Measurements from ENCODE around the gene STRIP2. TPM values are rescaled to one million over a fixed set of nuclear protein-coding genes. Genes with fewer than 3 reads are reported as not detected.

Gene STRIP2
- total and polyA plus RNA-seq, 2 donors (not counting 1 experiment from before 2014, with no cell fraction given) = 0.21 to 0.79 TPM

DNA sequence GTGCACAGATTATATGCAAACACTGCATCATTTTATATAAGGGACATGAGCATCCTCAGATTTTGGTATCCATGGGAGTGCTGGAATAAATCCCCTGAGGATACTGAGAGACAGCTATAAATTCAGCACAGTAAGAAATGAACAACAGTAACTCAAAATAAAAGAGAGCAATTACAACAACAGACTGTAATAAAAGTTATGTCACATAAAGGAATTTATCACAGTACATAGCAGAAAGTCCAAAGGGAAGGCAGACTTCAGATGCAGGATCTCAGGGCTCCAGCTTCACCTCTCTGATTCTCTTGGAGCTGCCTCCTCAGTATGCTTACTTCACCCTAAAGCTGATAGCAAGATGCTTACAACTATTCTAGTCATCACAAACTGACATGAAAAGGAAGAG, 43.9 kb upstream of the STRIP2 start:
- Mint-ChIP-seq H3K27ac (no peak overlapping the region), H3K27me3 (no peaks in the 10 kb centered on the region), H3K4me1 (no peaks in the 10 kb centered on the region), H3K9me3 (ENCODE audit: insufficient read depth) (no peaks in the 10 kb centered on the region), H3K4me3 (no peak overlapping the region)
- POLR2A ChIA-PET = no interaction called here
- ATAC-seq (ENCODE audit: low read depth) = no peak
- Histone ChIP-seq H3K27ac (ENCODE audit: low read length in 2 of 2) (no peak overlapping the region), H3K27me3 (replicated peaks in 1 of 4; ENCODE audit: control extremely low read depth in 1 of 4, control insufficient read depth in 3 of 4, insufficient read depth in 4 of 4, low read length in 3 of 4) (no peaks in the 10 kb centered on the region), H3K9ac (ENCODE audit: low read length) (no peak overlapping the region), H3K9me3 (ENCODE audit: control extremely low read depth in 1 of 3, control insufficient read depth in 2 of 3, insufficient read depth in 1 of 3, low read length in 2 of 3) (no peaks in the 10 kb centered on the region), H3K4me1 (ENCODE audit: control insufficient read depth in 2 of 2, insufficient read depth in 2 of 2, low read length in 2 of 2) (no peaks in the 10 kb centered on the region), H3K36me3 (replicated peaks in 1 of 2; ENCODE audit: control extremely low read depth in 1 of 2, control insufficient read depth in 1 of 2, extremely low read depth in 1 of 2, insufficient read depth in 2 of 2, low read length in 1 of 2) (peaks cover 2 to 10% of the 10 kb centered on the region in 2 experiments), H3K4me2 (replicated peaks; ENCODE audit: low read depth, low read length, poor library complexity, severe bottlenecking) (no peak overlapping the region), H2AFZ (ENCODE audit: insufficient read depth, low read depth, low read length, poor library complexity, severe bottlenecking) (no peak overlapping the region), H3K4me3 (ENCODE audit: control extremely low read depth in 1 of 5, extremely low read depth in 1 of 5, insufficient read depth in 1 of 5, low read depth in 2 of 5, low read length in 4 of 5) (no peak overlapping the region), H3K79me2 (ENCODE audit: control insufficient read depth, insufficient read depth, low read length) (no peaks in the 10 kb centered on the region), H4K20me1 (ENCODE audit: control insufficient read depth, insufficient read depth, low read length, poor library complexity, severe bottlenecking) (no peaks in the 10 kb centered on the region)
- TF ChIP-seq EZH2 (IDR thresholded peaks at IDR 0.05; ENCODE audit: borderline replicate concordance, insufficient read depth, low read depth, low read length, poor library complexity, severe bottlenecking) = no peak
- TF ChIP-seq, protein P1, sequence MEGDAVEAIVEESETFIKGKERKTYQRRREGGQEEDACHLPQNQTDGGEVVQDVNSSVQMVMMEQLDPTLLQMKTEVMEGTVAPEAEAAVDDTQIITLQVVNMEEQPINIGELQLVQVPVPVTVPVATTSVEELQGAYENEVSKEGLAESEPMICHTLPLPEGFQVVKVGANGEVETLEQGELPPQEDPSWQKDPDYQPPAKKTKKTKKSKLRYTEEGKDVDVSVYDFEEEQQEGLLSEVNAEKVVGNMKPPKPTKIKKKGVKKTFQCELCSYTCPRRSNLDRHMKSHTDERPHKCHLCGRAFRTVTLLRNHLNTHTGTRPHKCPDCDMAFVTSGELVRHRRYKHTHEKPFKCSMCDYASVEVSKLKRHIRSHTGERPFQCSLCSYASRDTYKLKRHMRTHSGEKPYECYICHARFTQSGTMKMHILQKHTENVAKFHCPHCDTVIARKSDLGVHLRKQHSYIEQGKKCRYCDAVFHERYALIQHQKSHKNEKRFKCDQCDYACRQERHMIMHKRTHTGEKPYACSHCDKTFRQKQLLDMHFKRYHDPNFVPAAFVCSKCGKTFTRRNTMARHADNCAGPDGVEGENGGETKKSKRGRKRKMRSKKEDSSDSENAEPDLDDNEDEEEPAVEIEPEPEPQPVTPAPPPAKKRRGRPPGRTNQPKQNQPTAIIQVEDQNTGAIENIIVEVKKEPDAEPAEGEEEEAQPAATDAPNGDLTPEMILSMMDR (IDR thresholded peaks at IDR 0.05) = no peak
- intact Hi-C loops (cut with micrococcal nuclease) = no loop called here
- no peak for DNase-seq
- CTCF ChIA-PET = interaction anchor here (0.6 to 1.4 kb wide), 3 partner anchors 9 to 594 kb away, joined by 3 to 4 read pairs (median 4); no protein-coding TSS in a partner anchor

- no peaks in the 10 kb centered on the region for H3K27me3 ChIP-seq (replicated peaks in 1 of 4; ENCODE audit: control extremely low read depth in 1 of 4, control insufficient read depth in 3 of 4, insufficient read depth in 4 of 4, low read length in 3 of 4)
- H3K27ac ChIP-seq (ENCODE audit: low read length in 2 of 2) = no peak overlapping the region
- no CpG with 5 or more reads among the region's 2 CpGs for WGBS (ENCODE audit: insufficient coverage)
- Mint-ChIP-seq H3K27ac (no peak overlapping the region), H3K27me3 (no peaks in the 10 kb centered on the region), H3K4me1 (no peaks in the 10 kb centered on the region), H3K4me3 (no peak overlapping the region), H3K9me3 (ENCODE audit: insufficient read depth) (no peaks in the 10 kb centered on the region)
- no peak overlapping the region for H3K4me2 ChIP-seq (replicated peaks; ENCODE audit: low read depth, low read length, poor library complexity, severe bottlenecking)
- no peaks in the 10 kb centered on the region for H3K4me1 ChIP-seq (ENCODE audit: control insufficient read depth in 2 of 2, insufficient read depth in 2 of 2, low read length in 2 of 2)
- H2AFZ ChIP-seq (ENCODE audit: insufficient read depth, low read depth, low read length, poor library complexity, severe bottlenecking) = no peak overlapping the region
- H3K9ac ChIP-seq (ENCODE audit: low read length) = no peak overlapping the region
- CTCF ChIA-PET = interaction anchor here (1.0 to 1.1 kb wide), 4 partner anchors 10 to 24 kb away, joined by 3 to 4 read pairs (median 4); no protein-coding TSS in a partner anchor
- TF ChIP-seq EZH2 (IDR thresholded peaks at IDR 0.05; ENCODE audit: borderline replicate concordance, insufficient read depth, low read depth, low read length, poor library complexity, severe bottlenecking) = no peak
- TF ChIP-seq, protein P1 (IDR thresholded peaks at IDR 0.05) = no peak
- DNase-seq (no peak), ATAC-seq (ENCODE audit: low read depth) (no peak)
- POLR2A ChIA-PET = interaction anchor here (0.5 kb wide), 1 partner anchor 13 kb away, joined by 3 read pairs; no protein-coding TSS in a partner anchor
- H3K36me3 ChIP-seq (replicated peaks in 1 of 2; ENCODE audit: control extremely low read depth in 1 of 2, control insufficient read depth in 1 of 2, extremely low read depth in 1 of 2, insufficient read depth in 2 of 2, low read length in 1 of 2) = peaks cover 2 to 10% of the 10 kb centered on the region in 2 experiments
- no peaks in the 10 kb centered on the region for H3K9me3 ChIP-seq (ENCODE audit: control extremely low read depth in 1 of 3, control insufficient read depth in 2 of 3, insufficient read depth in 1 of 3, low read length in 2 of 3)
- no peaks in the 10 kb centered on the region for H4K20me1 ChIP-seq (ENCODE audit: control insufficient read depth, insufficient read depth, low read length, poor library complexity, severe bottlenecking)
- intact Hi-C loops (cut with micrococcal nuclease) = no loop called here
- no peak overlapping the region for H3K4me3 ChIP-seq (ENCODE audit: control extremely low read depth in 1 of 5, extremely low read depth in 1 of 5, insufficient read depth in 1 of 5, low read depth in 2 of 5, low read length in 4 of 5)
- H3K79me2 ChIP-seq (ENCODE audit: control insufficient read depth, insufficient read depth, low read length) = no peaks in the 10 kb centered on the region
Measured at GRCh38 chr7:129391546-129392171, 42.6 kb upstream of the STRIP2 start.
